HG03064 (cell line): ENCODE results near the gene MYBBP1A.

Source experiments
- ATAC-seq: cut with Tn5 transposase; IDR thresholded peaks from one replicate; pipeline ENCODE4 v1.9.1; 2021; ENCODE audit warnings: low read depth; ENCODE audit not compliant: unreplicated experiment

Gene MYBBP1A

GRCh38 chr17:4508207-4508606 is 47.0 kb downstream of the MYBBP1A start:
- no peak for ATAC-seq

- ATAC-seq, result no peak
Measured at GRCh38 chr17:4507361-4508111, 47.6 kb downstream of the MYBBP1A start.

DNA sequence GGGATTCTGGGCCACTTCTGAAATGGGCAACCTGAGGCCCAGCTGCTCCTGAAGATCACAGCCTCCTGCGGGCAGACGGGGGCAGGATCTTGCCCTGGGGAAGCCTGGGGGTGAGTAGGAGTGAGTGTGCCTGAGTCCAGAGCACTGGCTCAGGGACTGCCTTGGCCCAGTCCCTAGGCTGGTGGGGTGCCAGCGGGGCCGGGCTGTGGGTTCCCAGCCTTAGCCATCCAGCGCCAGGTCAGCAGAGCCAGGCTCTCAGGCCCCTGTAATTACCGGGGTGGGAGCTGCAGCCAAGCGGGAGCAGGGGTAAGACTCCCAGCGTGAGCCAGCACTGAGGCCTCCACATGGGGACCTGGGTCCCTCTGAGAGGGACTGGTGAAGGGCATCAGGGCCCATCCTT is 48.3 kb downstream of the MYBBP1A start:
- no peak for ATAC-seq

DNA sequence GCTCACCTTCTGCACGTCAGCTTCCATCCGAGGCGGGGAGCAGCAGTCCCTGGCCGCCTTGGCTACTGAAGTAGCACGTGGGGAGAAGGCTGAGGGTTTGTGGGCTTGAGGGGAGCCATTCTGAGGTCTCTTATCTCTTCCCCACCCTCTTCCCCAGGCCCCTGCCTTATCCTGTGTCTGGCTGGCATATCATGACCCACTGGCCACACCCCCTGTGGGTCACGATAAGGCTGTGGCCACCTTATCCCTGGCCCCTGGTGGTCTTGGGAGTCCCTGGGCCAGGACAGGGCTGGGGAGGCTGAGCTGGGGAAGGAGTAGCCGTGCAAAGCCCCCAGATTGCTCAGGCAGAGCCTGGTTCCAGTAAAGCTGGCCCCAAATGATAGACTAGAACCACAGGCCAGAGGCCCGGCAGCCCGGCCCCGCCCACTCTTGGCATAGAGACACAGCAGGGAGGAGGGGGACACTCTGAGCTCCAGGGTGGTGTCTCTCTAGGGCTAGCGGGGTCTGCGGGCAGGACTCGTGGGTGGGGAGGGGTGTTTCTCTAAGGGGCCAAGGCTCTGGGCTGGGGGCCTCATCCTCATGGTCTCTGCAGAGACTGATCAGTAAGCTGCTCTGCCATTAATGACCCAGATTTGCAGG is 48.9 kb downstream of the MYBBP1A start:
- ATAC-seq, result no peak

GRCh38 chr17:4505187-4505586 is 50.0 kb downstream of the MYBBP1A start:
- no peak for ATAC-seq

DNA sequence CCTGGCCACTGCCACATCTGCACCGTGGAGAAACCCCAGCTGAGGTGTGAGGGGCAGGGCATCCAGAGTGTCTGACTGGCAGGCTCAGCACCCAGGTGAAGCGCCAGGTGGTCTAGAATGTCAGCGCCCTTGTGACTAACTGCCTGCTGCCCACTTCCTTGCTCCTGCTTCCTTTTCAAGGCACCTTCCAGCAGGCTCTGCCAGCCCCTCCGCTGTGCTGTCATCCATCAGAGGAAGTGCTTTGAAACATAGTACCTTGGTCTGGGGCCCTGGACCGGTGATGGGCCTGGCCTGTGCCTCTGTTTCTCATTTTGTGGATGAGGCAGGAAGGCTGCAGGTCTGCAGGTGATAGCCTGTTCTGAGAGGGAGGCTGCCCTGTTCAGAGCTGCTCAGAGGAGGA is 51.0 kb downstream of the MYBBP1A start:
- ATAC-seq, result no peak

- ATAC-seq, result no peak
Measured at GRCh38 chr17:4503283-4504025, 51.7 kb downstream of the MYBBP1A start.

DNA sequence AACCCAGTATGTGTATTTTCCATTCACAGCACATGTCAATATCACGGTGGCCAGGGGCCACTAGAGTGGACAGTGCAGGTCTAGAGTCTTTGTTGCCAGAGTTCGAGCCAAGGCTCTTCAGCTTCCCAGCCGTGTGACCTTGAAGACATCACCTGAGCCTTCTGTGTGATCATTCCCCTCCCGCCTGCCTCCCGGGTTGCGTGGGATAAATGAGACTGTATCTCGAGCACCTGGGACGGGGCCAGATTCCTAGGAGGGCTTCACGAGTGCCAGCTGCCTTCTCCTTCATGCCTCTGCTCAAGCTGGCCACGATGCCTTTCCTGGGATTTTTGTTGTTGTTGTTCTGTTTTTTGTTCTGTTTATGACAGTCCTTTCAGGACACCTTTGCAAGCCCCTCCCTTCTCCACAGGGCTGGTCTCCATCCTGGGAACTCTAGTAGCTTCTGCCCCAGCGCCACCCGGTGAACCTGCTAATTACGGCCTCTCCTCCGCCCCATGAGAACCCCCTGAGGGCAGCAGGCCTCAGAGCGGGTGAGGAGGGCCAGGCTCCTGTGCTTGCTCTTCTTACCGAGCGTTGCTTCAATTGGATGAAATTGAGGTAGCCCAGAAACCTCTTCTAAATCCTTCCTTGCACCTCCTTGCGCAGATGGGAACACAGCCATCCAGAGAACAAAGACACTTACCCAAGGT is 52.6 kb downstream of the MYBBP1A start:
- ATAC-seq, result no peak

GRCh38 chr17:4501295-4501949 is 53.8 kb downstream of the MYBBP1A start:
- ATAC-seq, result no peak

GRCh38 chr17:4500191-4500571 is 55.0 kb downstream of the MYBBP1A start:
- ATAC-seq, result no peak

DNA sequence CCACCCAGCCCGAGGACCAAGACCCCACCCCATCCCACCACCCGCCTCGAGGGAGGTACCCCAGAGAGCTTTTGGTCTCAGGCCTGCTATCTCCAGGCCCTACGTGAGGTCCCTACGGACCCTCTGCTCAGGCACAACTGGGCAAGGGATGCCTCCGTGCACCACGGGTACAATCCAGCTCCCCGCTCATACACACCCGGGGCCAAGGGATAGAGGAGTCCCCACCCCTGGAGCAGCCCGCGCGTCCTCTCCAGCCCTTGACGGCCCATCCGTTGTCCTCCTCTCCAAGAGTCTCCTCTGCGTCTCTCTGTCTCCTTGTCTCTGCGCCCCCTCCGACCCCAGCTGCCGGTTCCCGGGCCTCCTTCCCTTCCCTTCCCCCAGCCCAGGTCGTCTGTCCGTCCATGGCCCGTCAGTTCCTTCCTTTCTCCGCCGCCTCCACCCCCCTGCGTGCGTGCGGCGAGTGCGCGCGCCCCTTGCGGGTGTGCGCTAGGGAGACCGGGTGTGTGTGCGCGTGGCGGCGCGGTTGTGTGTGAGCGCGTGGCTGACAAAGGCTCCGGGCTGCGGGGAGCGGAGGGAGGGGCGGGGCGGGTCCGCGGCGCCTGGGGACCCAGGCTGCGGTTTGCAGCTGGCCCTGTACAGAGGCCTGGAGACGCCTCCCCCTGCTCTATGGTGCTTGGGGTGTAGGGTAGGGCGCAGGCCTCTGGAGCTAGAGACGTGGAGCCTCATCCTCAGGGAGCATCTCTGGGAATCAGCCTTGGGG is 55.6 kb downstream of the MYBBP1A start:
- no peak for ATAC-seq

- no peak for ATAC-seq
Measured at GRCh38 chr17:4498461-4499397, 56.5 kb downstream of the MYBBP1A start, which contains the start of gene SPNS2. SPNS2 (plus strand) TSS chr17:4498881; CDS start chr17:4499048, 167 bp downstream.

DNA sequence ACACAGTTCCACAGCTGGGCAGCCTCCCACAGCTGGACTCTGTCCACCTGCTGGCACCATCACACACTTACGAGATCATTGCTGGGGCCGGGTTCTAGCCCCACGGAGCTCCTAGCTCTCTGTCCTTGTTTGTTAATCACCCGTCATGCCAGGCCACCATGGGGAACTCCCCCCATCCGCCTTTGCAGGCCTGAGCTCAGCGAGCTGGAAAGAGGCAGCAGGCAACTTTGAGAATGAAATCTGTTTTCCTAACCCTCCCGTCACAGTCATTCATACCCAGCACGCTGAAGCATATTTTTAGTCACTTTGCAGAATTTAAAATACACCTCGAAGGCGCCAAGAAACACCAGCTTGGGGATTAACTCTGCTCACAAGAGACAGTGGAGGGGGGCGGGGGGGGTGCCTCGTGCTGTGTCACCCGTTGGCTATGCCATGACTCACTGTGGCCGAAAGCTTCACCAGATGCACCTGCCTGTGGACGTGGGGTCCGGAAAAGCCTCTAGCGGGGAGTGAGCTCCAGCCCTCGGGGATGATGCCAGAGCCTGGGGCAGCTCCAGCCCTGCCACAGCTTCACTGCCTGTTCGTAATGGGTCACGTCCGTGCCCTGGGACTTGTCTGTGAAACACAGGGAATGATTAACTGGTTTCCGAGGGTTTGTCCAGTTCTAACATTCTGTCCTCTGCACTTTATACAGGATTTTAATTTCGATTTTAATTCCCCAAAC is 57.9 kb downstream of the MYBBP1A start:
- no peak for ATAC-seq

- ATAC-seq, result no peak
Measured at GRCh38 chr17:4492721-4493561, 62.2 kb downstream of the MYBBP1A start.

- no peak for ATAC-seq
Measured at GRCh38 chr17:4490637-4491061, 64.5 kb downstream of the MYBBP1A start.

DNA sequence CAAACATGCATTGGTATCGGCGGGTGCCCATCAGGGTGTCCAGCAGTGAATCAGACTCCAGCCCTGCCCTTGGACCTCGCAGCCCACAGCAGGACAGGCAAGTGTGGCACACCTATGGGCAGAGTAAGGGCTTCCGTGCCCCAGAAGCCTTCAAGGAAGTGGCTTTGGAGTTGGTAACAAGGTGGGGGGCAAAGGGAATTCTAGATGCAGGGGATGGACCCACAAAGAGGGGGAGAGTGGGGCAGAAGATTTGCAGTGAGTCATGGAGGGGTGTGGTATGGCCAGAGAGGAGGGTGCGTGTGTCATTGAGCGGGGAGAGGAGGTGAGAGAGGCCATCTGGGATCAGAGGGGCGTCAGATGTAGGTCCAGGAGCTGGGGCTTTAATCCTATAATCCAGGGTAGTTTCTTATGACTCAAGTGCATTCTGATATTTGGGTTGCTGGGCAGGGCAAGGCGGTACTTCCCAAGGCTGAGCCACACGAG is 65.0 kb downstream of the MYBBP1A start:
- ATAC-seq, result no peak
